Measurements from ENCODE around the gene SLC47A1.
A peak's percentile ranks its signal among the peaks of the same experiment; 100 is the strongest.

The SLC47A1 gene, protein sequence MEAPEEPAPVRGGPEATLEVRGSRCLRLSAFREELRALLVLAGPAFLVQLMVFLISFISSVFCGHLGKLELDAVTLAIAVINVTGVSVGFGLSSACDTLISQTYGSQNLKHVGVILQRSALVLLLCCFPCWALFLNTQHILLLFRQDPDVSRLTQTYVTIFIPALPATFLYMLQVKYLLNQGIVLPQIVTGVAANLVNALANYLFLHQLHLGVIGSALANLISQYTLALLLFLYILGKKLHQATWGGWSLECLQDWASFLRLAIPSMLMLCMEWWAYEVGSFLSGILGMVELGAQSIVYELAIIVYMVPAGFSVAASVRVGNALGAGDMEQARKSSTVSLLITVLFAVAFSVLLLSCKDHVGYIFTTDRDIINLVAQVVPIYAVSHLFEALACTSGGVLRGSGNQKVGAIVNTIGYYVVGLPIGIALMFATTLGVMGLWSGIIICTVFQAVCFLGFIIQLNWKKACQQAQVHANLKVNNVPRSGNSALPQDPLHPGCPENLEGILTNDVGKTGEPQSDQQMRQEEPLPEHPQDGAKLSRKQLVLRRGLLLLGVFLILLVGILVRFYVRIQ
- long read RNA-seq: 0 reads

DNA sequence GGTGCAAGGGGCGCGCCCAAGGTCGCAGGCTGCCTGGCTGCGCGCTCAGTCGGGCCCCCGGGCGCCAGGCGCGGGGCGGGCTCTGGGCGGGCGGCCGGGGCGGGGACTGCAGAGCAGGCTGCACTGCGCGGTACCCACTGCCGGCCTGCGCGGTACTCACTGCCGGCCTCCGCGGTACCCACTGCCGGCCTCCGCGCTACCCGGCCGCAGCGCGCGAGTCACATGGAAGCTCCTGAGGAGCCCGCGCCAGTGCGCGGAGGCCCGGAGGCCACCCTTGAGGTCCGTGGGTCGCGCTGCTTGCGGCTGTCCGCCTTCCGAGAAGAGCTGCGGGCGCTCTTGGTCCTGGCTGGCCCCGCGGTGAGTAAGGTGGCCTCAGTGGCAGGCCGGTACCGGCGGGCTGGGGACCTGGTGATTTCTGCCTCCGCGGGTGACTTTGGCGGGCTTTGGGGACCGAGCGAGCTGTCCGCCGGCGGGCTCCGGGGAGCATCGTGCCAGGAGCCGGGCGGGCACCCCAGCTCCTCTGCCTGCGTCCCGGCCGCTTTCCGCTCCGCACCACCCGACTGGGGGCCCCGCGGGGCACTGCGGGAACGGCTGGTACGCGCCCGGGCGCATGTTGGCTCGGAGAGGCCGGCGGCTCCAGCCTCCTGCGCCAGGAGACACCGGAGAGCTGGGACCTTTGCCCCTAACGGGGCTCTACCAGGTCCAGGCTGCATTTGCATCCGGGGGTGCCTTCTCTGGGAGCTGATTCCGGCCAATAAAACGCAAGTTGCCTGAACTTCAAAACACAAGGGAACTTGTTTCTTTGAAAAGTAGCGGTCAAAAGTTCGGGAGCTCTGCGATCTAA, at the start of gene SLC47A1:
Gene SLC47A1 (plus strand): TSS at position 137 of the 844 bp plus-strand sequence. CDS start 86 bp downstream, at position 223.
- TF ChIP-seq, protein P1, sequence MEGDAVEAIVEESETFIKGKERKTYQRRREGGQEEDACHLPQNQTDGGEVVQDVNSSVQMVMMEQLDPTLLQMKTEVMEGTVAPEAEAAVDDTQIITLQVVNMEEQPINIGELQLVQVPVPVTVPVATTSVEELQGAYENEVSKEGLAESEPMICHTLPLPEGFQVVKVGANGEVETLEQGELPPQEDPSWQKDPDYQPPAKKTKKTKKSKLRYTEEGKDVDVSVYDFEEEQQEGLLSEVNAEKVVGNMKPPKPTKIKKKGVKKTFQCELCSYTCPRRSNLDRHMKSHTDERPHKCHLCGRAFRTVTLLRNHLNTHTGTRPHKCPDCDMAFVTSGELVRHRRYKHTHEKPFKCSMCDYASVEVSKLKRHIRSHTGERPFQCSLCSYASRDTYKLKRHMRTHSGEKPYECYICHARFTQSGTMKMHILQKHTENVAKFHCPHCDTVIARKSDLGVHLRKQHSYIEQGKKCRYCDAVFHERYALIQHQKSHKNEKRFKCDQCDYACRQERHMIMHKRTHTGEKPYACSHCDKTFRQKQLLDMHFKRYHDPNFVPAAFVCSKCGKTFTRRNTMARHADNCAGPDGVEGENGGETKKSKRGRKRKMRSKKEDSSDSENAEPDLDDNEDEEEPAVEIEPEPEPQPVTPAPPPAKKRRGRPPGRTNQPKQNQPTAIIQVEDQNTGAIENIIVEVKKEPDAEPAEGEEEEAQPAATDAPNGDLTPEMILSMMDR (IDR thresholded peaks at IDR 0.05; ENCODE audit: insufficient read depth, low read length): no peak
- TF ChIP-seq POLR2AphosphoS5 (IDR thresholded peaks at IDR 0.05; ENCODE audit: low read depth) (no peak), SPI1 (IDR thresholded peaks at IDR 0.05; ENCODE audit: borderline replicate concordance, low read depth) (no peak), GABPA (IDR thresholded peaks at IDR 0.05; ENCODE audit: low read depth) (no peak)
- TF ChIP-seq, protein P2, sequence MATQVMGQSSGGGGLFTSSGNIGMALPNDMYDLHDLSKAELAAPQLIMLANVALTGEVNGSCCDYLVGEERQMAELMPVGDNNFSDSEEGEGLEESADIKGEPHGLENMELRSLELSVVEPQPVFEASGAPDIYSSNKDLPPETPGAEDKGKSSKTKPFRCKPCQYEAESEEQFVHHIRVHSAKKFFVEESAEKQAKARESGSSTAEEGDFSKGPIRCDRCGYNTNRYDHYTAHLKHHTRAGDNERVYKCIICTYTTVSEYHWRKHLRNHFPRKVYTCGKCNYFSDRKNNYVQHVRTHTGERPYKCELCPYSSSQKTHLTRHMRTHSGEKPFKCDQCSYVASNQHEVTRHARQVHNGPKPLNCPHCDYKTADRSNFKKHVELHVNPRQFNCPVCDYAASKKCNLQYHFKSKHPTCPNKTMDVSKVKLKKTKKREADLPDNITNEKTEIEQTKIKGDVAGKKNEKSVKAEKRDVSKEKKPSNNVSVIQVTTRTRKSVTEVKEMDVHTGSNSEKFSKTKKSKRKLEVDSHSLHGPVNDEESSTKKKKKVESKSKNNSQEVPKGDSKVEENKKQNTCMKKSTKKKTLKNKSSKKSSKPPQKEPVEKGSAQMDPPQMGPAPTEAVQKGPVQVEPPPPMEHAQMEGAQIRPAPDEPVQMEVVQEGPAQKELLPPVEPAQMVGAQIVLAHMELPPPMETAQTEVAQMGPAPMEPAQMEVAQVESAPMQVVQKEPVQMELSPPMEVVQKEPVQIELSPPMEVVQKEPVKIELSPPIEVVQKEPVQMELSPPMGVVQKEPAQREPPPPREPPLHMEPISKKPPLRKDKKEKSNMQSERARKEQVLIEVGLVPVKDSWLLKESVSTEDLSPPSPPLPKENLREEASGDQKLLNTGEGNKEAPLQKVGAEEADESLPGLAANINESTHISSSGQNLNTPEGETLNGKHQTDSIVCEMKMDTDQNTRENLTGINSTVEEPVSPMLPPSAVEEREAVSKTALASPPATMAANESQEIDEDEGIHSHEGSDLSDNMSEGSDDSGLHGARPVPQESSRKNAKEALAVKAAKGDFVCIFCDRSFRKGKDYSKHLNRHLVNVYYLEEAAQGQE (IDR thresholded peaks at IDR 0.05; ENCODE audit: insufficient replicate concordance, low read depth): no peak
- peak within 1 kb of the TSS; percentile 39; the same call in 1 of the 2 replicates for H3K27ac ChIP-seq (replicated peaks)
- no peaks in the 10 kb centered on the region for H3K27me3 ChIP-seq (ENCODE audit: insufficient read depth, poor library complexity, severe bottlenecking)
- DNase-seq (ENCODE audit: low read depth in 1 of 2, low spot score in 1 of 2): no peak
- peak within 1 kb of the TSS; percentile 31 for H3K4me3 ChIP-seq (replicated peaks; ENCODE audit: insufficient read depth, low read length)

DNA sequence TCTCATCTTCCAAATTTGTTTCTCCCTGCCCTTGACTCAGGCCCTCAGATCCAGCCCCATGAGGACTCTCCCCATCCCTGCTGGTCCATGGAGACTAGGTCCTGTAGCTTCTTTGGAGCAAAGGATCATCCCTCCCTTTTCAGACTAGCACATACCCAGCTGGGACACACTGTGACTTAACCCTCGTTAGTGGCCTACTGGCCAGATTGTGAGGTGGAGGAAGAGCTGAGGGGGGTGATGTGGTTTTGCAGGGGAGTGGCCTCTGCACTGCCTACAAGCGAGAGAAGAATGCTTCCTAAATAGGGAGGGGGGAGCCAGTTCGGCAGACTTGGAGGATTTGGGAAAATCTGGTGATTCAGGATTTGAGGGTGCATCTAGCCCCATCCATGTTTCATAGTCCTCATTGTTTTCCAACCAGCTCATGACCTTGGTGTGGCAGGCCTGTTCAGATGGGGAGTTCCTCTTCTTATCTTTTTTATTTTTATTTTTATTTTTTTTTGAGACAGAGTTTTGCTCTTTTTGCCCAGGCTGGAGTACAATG, 47.8 kb upstream of the SLC47A1 start:
- TF ChIP-seq, protein P2 (IDR thresholded peaks at IDR 0.05; ENCODE audit: insufficient replicate concordance, low read depth): no peak
- TF ChIP-seq, protein P1 (IDR thresholded peaks at IDR 0.05; ENCODE audit: insufficient read depth, low read length): no peak
- TF ChIP-seq SPI1 (IDR thresholded peaks at IDR 0.05; ENCODE audit: borderline replicate concordance, low read depth) (no peak), POLR2AphosphoS5 (IDR thresholded peaks at IDR 0.05; ENCODE audit: low read depth) (no peak), GABPA (IDR thresholded peaks at IDR 0.05; ENCODE audit: low read depth) (no peak)
- Histone ChIP-seq H3K27ac (replicated peaks) (no peak overlapping the region), H3K27me3 (ENCODE audit: insufficient read depth, poor library complexity, severe bottlenecking) (no peaks in the 10 kb centered on the region), H3K4me3 (replicated peaks; ENCODE audit: insufficient read depth, low read length) (no peak overlapping the region)
- no peak for DNase-seq (ENCODE audit: low read depth in 1 of 2, low spot score in 1 of 2)

DNA sequence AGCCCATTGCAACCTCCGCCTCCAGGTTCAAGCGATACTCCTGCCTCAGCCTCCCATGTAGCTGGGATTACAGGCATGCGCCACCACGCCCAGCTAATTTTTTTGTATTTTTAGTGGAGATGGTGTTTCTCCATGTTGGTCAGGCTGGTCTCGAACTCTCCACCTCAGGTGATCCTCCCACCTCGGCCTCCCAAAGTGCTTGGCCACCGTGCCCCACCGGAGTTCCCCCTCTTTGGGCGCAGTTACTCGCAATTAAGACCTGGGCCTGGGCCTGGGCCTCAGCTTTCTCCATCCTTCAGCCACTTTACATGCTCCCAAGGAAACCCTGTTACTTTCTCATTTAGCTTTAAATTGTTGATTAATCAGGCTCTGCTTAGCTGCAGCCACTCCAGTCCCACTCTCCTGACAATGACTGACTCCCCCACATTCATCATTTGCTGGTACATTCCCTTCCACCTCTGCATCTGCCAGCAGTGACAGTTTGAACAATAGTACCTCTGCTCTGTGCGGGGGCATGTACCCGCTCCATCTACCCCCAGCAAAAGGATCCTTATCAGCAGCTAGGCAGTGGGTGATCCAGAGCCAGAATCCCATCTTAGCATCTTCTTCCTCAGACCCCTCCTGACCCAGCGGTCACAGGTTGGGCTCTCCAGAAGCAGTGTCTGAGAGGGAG, 47.2 kb upstream of the SLC47A1 start:
- TF ChIP-seq SPI1 (IDR thresholded peaks at IDR 0.05; ENCODE audit: borderline replicate concordance, low read depth) (no peak), POLR2AphosphoS5 (IDR thresholded peaks at IDR 0.05; ENCODE audit: low read depth) (no peak), GABPA (IDR thresholded peaks at IDR 0.05; ENCODE audit: low read depth) (no peak)
- TF ChIP-seq, protein P1 (IDR thresholded peaks at IDR 0.05; ENCODE audit: insufficient read depth, low read length): no peak
- TF ChIP-seq, protein P2 (IDR thresholded peaks at IDR 0.05; ENCODE audit: insufficient replicate concordance, low read depth): no peak
- DNase-seq (ENCODE audit: low read depth in 1 of 2, low spot score in 1 of 2): no peak
- Histone ChIP-seq H3K27me3 (ENCODE audit: insufficient read depth, poor library complexity, severe bottlenecking) (no peaks in the 10 kb centered on the region), H3K4me3 (replicated peaks; ENCODE audit: insufficient read depth, low read length) (no peak overlapping the region), H3K27ac (replicated peaks) (no peak overlapping the region)
